GM18951 (cell line): ENCODE data around the gene TGFB2.

Experiments
- POLR2A ChIP-seq: IDR thresholded peaks from 4 replicates; pipeline ENCODE4 v1.6.1; 2011; ENCODE audit warnings: mild to moderate bottlenecking; ENCODE audit not compliant: insufficient read length, insufficient read depth; ENCODE audit errors: extremely low read depth
- in situ Hi-C: fragments of 300-500 bp; cut with MboI; formaldehyde crosslinking; loops from one replicate; pipeline ENCODE4 v1.12.0; 2022; ENCODE audit warnings: low sequenced_read_pairs, mixed read lengths, inconsistent platforms; ENCODE audit not compliant: unreplicated experiment

TGFB2 gene

GRCh38 chr1:218345673-218346390, 696 bp downstream of the TGFB2 start:
- in situ Hi-C loops = loop anchor here (25.0 kb wide), 2 partner anchors 1066 to 1466 kb away; no protein-coding TSS in a partner anchor
- TF ChIP-seq POLR2A = no peak

GRCh38 chr1:218346391-218347204, 1.5 kb downstream of the TGFB2 start:
- no peak for TF ChIP-seq POLR2A
- in situ Hi-C loops = loop anchor here (25.0 kb wide), 2 partner anchors 1066 to 1466 kb away; no protein-coding TSS in a partner anchor

- in situ Hi-C loops = loop anchor here (25.0 kb wide), 2 partner anchors 1065 to 1465 kb away; no protein-coding TSS in a partner anchor
These were observed 2.2 kb downstream of the TGFB2 start for GRCh38 chr1:218347336-218347722.

GRCh38 chr1:218347723-218348627, 2.8 kb downstream of the TGFB2 start:
- in situ Hi-C loops = loop anchor here (25.0 kb wide), 2 partner anchors 1064 to 1464 kb away; no protein-coding TSS in a partner anchor

More at GRCh38 chr1:218347336-218347722, 2.2 kb downstream of the TGFB2 start:
- no peak for TF ChIP-seq POLR2A

GRCh38 chr1:218348628-218349071, 3.5 kb downstream of the TGFB2 start:
- in situ Hi-C loops = loop anchor here (25.0 kb wide), 2 partner anchors 1064 to 1464 kb away; no protein-coding TSS in a partner anchor
- TF ChIP-seq POLR2A = no peak

More at GRCh38 chr1:218347723-218348627, 2.8 kb downstream of the TGFB2 start:
- no peak for TF ChIP-seq POLR2A

- in situ Hi-C loops = loop anchor here (25.0 kb wide), 2 partner anchors 1063 to 1463 kb away; no protein-coding TSS in a partner anchor
- TF ChIP-seq POLR2A = no peak
These were observed 4.4 kb downstream of the TGFB2 start for GRCh38 chr1:218349348-218350034.

- no peak for TF ChIP-seq POLR2A
- in situ Hi-C loops = no loop called here
These were observed 4.9 kb downstream of the TGFB2 start for GRCh38 chr1:218350035-218350525.

GRCh38 chr1:218350801-218351266, 5.7 kb downstream of the TGFB2 start:
- no peak for TF ChIP-seq POLR2A
- in situ Hi-C loops = no loop called here

GRCh38 chr1:218351391-218352074, 6.4 kb downstream of the TGFB2 start:
- no peak for TF ChIP-seq POLR2A
- in situ Hi-C loops = no loop called here

GRCh38 chr1:218352075-218352438, 6.9 kb downstream of the TGFB2 start:
- TF ChIP-seq POLR2A = no peak
- in situ Hi-C loops = no loop called here

- no peak for TF ChIP-seq POLR2A
- in situ Hi-C loops = no loop called here
These were observed 8.5 kb downstream of the TGFB2 start for GRCh38 chr1:218353656-218354055.
